Ishikawa (cell line): Measurements from ENCODE around the gene C20orf96.

Source experiments
- CEBPB ChIP-seq: IDR thresholded peaks from 2 replicates; pipeline ENCODE4 v1.6.1; 2012
- CREB1 ChIP-seq: IDR thresholded peaks from 2 replicates; pipeline ENCODE4 v1.6.1; 2012; ENCODE audit warnings: low read depth
- EGR1 ChIP-seq: IDR thresholded peaks from 2 replicates; pipeline ENCODE4 v1.6.1; 2012
- EP300 ChIP-seq: IDR thresholded peaks from 2 replicates; pipeline ENCODE4 v1.6.1; 2012; ENCODE audit warnings: borderline replicate concordance
- FOXM1 ChIP-seq: IDR thresholded peaks from 2 replicates; pipeline ENCODE4 v1.6.1; 2012; ENCODE audit warnings: low read depth, borderline replicate concordance
- MAX ChIP-seq: IDR thresholded peaks from 2 replicates; pipeline ENCODE4 v1.6.1; 2012
- NFIC ChIP-seq: IDR thresholded peaks from 2 replicates; pipeline ENCODE4 v1.6.1; 2012
- RAD21 ChIP-seq: IDR thresholded peaks from 2 replicates; pipeline ENCODE4 v1.6.1; 2012; ENCODE audit warnings: low read depth
- REST ChIP-seq: IDR thresholded peaks from 2 replicates; pipeline ENCODE4 v1.6.1; 2012; ENCODE audit warnings: low read depth, mild to moderate bottlenecking
- TAF1 ChIP-seq: IDR thresholded peaks from 2 replicates; pipeline ENCODE4 v1.6.1; 2012; ENCODE audit warnings: low read depth, mild to moderate bottlenecking
- TCF12 ChIP-seq: IDR thresholded peaks from 2 replicates; pipeline ENCODE4 v1.6.1; 2012; ENCODE audit warnings: low read depth
- TEAD4 ChIP-seq: IDR thresholded peaks from 2 replicates; pipeline ENCODE4 v1.6.1; 2012
- USF1 ChIP-seq: IDR thresholded peaks from 2 replicates; pipeline ENCODE4 v1.6.1; 2012
- YY1 ChIP-seq: IDR thresholded peaks from 2 replicates; pipeline ENCODE4 v1.6.1; 2012; ENCODE audit warnings: low read depth
- ZBTB7A ChIP-seq: IDR thresholded peaks from 2 replicates; pipeline ENCODE4 v1.6.1; 2012; ENCODE audit warnings: low read depth

C20orf96 gene

GRCh38 chr20:328975-329695, 38.6 kb upstream of the C20orf96 start:
- TF ChIP-seq YY1, result no peak
- no peak for TF ChIP-seq TCF12
- TF ChIP-seq NFIC, result no peak
- TF ChIP-seq REST, result no peak
- TF ChIP-seq FOXM1, result no peak
- TF ChIP-seq ZBTB7A, result no peak
- no peak for TF ChIP-seq TEAD4
- TF ChIP-seq EGR1, result no peak
- TF ChIP-seq TAF1, result no peak
- no peak for TF ChIP-seq EP300
- no peak for TF ChIP-seq CEBPB
- no peak for TF ChIP-seq MAX

- no peak for TF ChIP-seq TAF1
- no peak for TF ChIP-seq CEBPB
- no peak for TF ChIP-seq YY1
- no peak for TF ChIP-seq MAX
- no peak for TF ChIP-seq CREB1
- TF ChIP-seq USF1, result no peak
- TF ChIP-seq EGR1, result no peak
- TF ChIP-seq FOXM1, result no peak
- no peak for TF ChIP-seq REST
- no peak for TF ChIP-seq NFIC
- TF ChIP-seq ZBTB7A, result no peak
- TF ChIP-seq TEAD4, result no peak
- TF ChIP-seq RAD21, result no peak
- no peak for TF ChIP-seq EP300
- no peak for TF ChIP-seq TCF12
These were observed 37.8 kb upstream of the C20orf96 start for GRCh38 chr20:328027-328974.

- TF ChIP-seq YY1, result no peak
- no peak for TF ChIP-seq NFIC
- no peak for TF ChIP-seq REST
- peak; percentile 82 for TF ChIP-seq EGR1
- peak; percentile 40; the same call in 1 of the 2 replicates for TF ChIP-seq TAF1
- 0 out of 2 replicates have a peak, but pooled peaks have one; percentile 26 for TF ChIP-seq ZBTB7A
- peak; percentile 55 for TF ChIP-seq USF1
- peak; percentile 72 for TF ChIP-seq MAX
- TF ChIP-seq TCF12, result peak; percentile 54; the same call in 1 of the 2 replicates
These were observed 36.9 kb upstream of the C20orf96 start for GRCh38 chr20:327186-328026.
